ENCODE results near the gene CTXND1. TPM values are rescaled to one million over a fixed set of nuclear protein-coding genes. Genes with fewer than 3 reads are reported as not detected.

Gene CTXND1
- polyA plus RNA-seq, 3 donors, result not detected

- no peak overlapping the region for H3K4me3 ChIP-seq (replicated peaks in 1 of 3; ENCODE audit: low read depth in 2 of 3, low read length in 3 of 3)
- 87% methylated on average over 5 of the region's 10 CpGs for WGBS (ENCODE audit: insufficient coverage)
- Mint-ChIP-seq H3K4me3 (no peak overlapping the region), H3K36me3 (no peaks in the 10 kb centered on the region), H3K27me3 (ENCODE audit: low read depth in 3 of 3) (peaks cover 7 to 14% (median 9%) of the 10 kb centered on the region in 3 donors), H3K9me3 (no peaks in the 10 kb centered on the region), H3K27ac (no peak overlapping the region), H3K4me1 (no peaks in the 10 kb centered on the region)
- TF ChIP-seq, protein P1, sequence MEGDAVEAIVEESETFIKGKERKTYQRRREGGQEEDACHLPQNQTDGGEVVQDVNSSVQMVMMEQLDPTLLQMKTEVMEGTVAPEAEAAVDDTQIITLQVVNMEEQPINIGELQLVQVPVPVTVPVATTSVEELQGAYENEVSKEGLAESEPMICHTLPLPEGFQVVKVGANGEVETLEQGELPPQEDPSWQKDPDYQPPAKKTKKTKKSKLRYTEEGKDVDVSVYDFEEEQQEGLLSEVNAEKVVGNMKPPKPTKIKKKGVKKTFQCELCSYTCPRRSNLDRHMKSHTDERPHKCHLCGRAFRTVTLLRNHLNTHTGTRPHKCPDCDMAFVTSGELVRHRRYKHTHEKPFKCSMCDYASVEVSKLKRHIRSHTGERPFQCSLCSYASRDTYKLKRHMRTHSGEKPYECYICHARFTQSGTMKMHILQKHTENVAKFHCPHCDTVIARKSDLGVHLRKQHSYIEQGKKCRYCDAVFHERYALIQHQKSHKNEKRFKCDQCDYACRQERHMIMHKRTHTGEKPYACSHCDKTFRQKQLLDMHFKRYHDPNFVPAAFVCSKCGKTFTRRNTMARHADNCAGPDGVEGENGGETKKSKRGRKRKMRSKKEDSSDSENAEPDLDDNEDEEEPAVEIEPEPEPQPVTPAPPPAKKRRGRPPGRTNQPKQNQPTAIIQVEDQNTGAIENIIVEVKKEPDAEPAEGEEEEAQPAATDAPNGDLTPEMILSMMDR (IDR thresholded peaks at IDR 0.05), result no peak
- H3K27me3 ChIP-seq (ENCODE audit: control insufficient read depth in 2 of 2, insufficient read depth in 2 of 2, low read length in 2 of 2), result peaks cover 0 to 12% of the 10 kb centered on the region in 2 donors
- H3K9me3 ChIP-seq (replicated peaks in 1 of 2; ENCODE audit: control insufficient read depth in 1 of 2, insufficient read depth in 1 of 2, low read length in 2 of 2), result no peaks in the 10 kb centered on the region
- no peak overlapping the region for H3K9ac ChIP-seq (ENCODE audit: insufficient read depth, low read length, poor library complexity, severe bottlenecking)
- H3K4me1 ChIP-seq (ENCODE audit: control insufficient read depth in 1 of 2, insufficient read depth in 2 of 2, low read length in 2 of 2), result no peaks in the 10 kb centered on the region
- H3K36me3 ChIP-seq (replicated peaks in 1 of 2; ENCODE audit: control insufficient read depth in 1 of 2, insufficient read depth in 2 of 2, low read length in 2 of 2), result no peaks in the 10 kb centered on the region
- H3K27ac ChIP-seq (ENCODE audit: low read depth in 1 of 2, low read length in 2 of 2), result no peak overlapping the region
- H3K4me2 ChIP-seq (replicated peaks; ENCODE audit: extremely low read depth, low read length, poor library complexity, severe bottlenecking), result no peak overlapping the region
- no peaks in the 10 kb centered on the region for H4K20me1 ChIP-seq (ENCODE audit: insufficient read depth, low read length)
- no peak for DNase-seq
- intact Hi-C loops (cut with micrococcal nuclease), result no loop called here
- no peak overlapping the region for H2AFZ ChIP-seq (ENCODE audit: insufficient read depth, low read depth, low read length, poor library complexity, severe bottlenecking)
- H3K79me2 ChIP-seq (ENCODE audit: insufficient read depth, low read length), result no peaks in the 10 kb centered on the region
Observed at GRCh38 chr15:80203361-80203885, 48.6 kb downstream of the CTXND1 start.

DNA sequence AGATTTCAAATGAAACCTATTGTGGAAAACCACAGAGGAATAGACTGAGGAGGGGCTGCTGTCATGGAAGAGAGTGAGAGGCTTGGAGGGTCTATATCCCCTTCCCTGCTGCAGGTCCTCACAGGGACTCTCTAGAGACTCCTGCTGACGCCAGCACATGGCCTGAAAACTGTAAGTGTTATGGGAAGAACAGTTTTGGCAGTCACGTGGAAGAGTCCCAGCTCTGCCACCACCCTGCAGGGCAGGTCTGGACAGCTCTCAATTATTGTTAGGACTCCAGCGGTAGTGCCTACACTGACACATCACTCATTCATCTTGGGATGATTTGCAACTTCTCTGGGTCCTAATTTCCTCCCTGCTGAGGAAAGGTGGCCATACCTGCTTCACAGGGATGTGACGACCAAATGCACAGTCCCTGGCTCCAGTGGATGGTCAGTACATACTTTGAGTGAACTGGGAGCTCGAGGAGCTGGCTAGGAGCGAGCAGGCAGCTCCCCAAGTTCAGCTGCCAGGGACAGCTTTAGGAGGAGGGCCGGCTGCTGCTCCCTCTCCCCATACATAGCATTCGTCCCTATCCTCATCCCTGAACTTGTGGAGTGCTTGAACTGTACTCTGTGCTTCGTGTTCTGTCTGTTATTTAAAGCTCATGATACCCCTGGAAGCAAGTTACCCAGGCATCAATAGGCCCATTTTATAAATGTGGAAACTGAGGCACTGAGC is 49.2 kb downstream of the CTXND1 start:
- H3K4me2 ChIP-seq (replicated peaks; ENCODE audit: extremely low read depth, low read length, poor library complexity, severe bottlenecking), result no peak overlapping the region
- no peak overlapping the region for H3K4me3 ChIP-seq (replicated peaks in 1 of 3; ENCODE audit: low read depth in 2 of 3, low read length in 3 of 3)
- no peaks in the 10 kb centered on the region for H3K36me3 Mint-ChIP-seq
- no peaks in the 10 kb centered on the region for H3K4me1 Mint-ChIP-seq
- H3K4me1 ChIP-seq (ENCODE audit: control insufficient read depth in 1 of 2, insufficient read depth in 2 of 2, low read length in 2 of 2), result no peaks in the 10 kb centered on the region
- H3K36me3 ChIP-seq (replicated peaks in 1 of 2; ENCODE audit: control insufficient read depth in 1 of 2, insufficient read depth in 2 of 2, low read length in 2 of 2), result no peaks in the 10 kb centered on the region
- H3K4me3 Mint-ChIP-seq, result no peak overlapping the region
- no peak overlapping the region for H2AFZ ChIP-seq (ENCODE audit: insufficient read depth, low read depth, low read length, poor library complexity, severe bottlenecking)
- H3K27ac ChIP-seq (ENCODE audit: low read depth in 1 of 2, low read length in 2 of 2), result no peak overlapping the region
- H3K27me3 Mint-ChIP-seq (ENCODE audit: low read depth in 3 of 3), result peaks cover 7 to 14% (median 9%) of the 10 kb centered on the region in 3 donors
- no peak overlapping the region for H3K9ac ChIP-seq (ENCODE audit: insufficient read depth, low read length, poor library complexity, severe bottlenecking)
- no peaks in the 10 kb centered on the region for H3K9me3 ChIP-seq (replicated peaks in 1 of 2; ENCODE audit: control insufficient read depth in 1 of 2, insufficient read depth in 1 of 2, low read length in 2 of 2)
- H4K20me1 ChIP-seq (ENCODE audit: insufficient read depth, low read length), result no peaks in the 10 kb centered on the region
- H3K9me3 Mint-ChIP-seq, result no peaks in the 10 kb centered on the region
- intact Hi-C loops (cut with micrococcal nuclease), result no loop called here
- peaks cover 0 to 12% of the 10 kb centered on the region in 2 donors for H3K27me3 ChIP-seq (ENCODE audit: control insufficient read depth in 2 of 2, insufficient read depth in 2 of 2, low read length in 2 of 2)
- H3K27ac Mint-ChIP-seq, result no peak overlapping the region
- DNase-seq, result no peak
- H3K79me2 ChIP-seq (ENCODE audit: insufficient read depth, low read length), result no peaks in the 10 kb centered on the region
- TF ChIP-seq, protein P1 (IDR thresholded peaks at IDR 0.05), result no peak
- 62% methylated on average over 2 of the region's 9 CpGs for WGBS (ENCODE audit: insufficient coverage)
